ENCODE data around the gene UNC5B.

Gene UNC5B

GRCh38 chr10:71348850-71349249, 136.5 kb downstream of the UNC5B start:
- no peak for DNase-seq

GRCh38 chr10:71349406-71349805, 137.0 kb downstream of the UNC5B start:
- DNase-seq: no peak

GRCh38 chr10:71351087-71351486, 138.7 kb downstream of the UNC5B start:
- DNase-seq: no peak

- DNase-seq: no peak
Observed at GRCh38 chr10:71351628-71352319, 139.4 kb downstream of the UNC5B start.
